ENCODE results near the gene FHIT.

DNA sequence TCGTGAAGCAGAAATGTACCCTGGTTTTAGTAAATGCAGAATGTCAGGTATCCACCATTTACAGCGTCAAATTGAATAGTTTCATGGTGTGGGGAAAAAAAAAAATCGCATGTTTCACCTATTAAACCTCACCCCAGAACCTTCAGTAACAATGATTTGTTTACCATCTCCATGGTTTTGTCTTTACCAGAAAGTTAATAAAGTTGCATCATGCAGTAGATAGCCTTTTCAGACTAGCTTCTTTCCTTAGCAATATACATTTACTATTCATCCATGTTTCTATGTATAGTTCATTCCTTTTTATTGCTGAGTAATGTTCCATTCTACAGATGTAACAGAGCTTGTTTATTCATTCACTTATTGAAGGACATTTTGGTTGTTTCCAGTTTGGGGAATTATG lies 1066.1 kb downstream of the FHIT start:
- TF ChIP-seq EZH2 (IDR thresholded peaks at IDR 0.05; ENCODE audit: insufficient read depth, poor library complexity, severe bottlenecking) (no peak), EZH2phosphoT487 (IDR thresholded peaks at IDR 0.05; ENCODE audit: insufficient read depth, low read depth) (no peak)

Data from GM23248 (cell line).